Left lung (tissue), 14 donors: ENCODE results near the gene PTPRM. TPM values are rescaled to one million over a fixed set of nuclear protein-coding genes. Genes with fewer than 3 reads are reported as not detected.
A peak's percentile ranks its signal among the peaks of the same experiment; 100 is the strongest.

Source experiments
- ATAC-seq: fragments of 200-7000 bp; cut with Tn5 transposase; one replicate; pipeline ENCODE4 v1.9.1; 2020; ENCODE audit warnings: moderate library complexity
- DNase-seq, 4 donors: peaks; one replicate each; pipeline ENCODE4 v3.0.0-alpha.2; 2013 to 2020
- H3K27ac ChIP-seq, 2 donors: fragments of 200-600 bp; sonication (generic) in 1 of 2; one replicate each; pipeline versions ENCODE4 v1.5.0 to v1.8.0; 2020 to 2021
- H3K27me3 ChIP-seq, 2 donors: fragments of 200-600 bp; sonication (generic) in 1 of 2; one replicate each; pipeline versions ENCODE4 v1.5.0 to v1.8.0; 2020 to 2021
- H3K36me3 ChIP-seq, 2 donors: fragments of 200-600 bp; sonication (generic) in 1 of 2; one replicate each; pipeline versions ENCODE4 v1.5.0 to v1.8.0; 2020 to 2021
- H3K4me1 ChIP-seq, 2 donors: fragments of 200-600 bp; one replicate each; pipeline ENCODE4 v1.8.0; 2021
- H3K4me3 ChIP-seq, 2 donors: fragments of 200-600 bp; sonication (generic) in 1 of 2; one replicate each; pipeline versions ENCODE4 v1.5.0 to v1.8.0; 2020 to 2021; ENCODE audit warnings: mild to moderate bottlenecking in 1 of 2
- H3K9me3 ChIP-seq, 2 donors: fragments of 200-600 bp; sonication (generic) in 1 of 2; one replicate each; pipeline versions ENCODE4 v1.5.0 to v1.8.0; 2020 to 2021
- CTCF ChIP-seq, 2 donors: fragments of 200-600 bp; sonication (generic) in 1 of 2; IDR thresholded peaks; one replicate each; pipeline versions ENCODE4 v1.5.0 to v1.8.0; 2021; ENCODE audit warnings: antibody characterized with exemption in 2 of 2
- intact Hi-C, 2 donors: fragments of 100-400 bp; cut with DNase I; formaldehyde crosslinking; loops; one replicate each; pipeline versions ENCODE4 v1.11.2 to v1.14.2; 2022
- long read RNA-seq, 12 donors: library from polyadenylated mRNA in 2 of 12; unstranded in 2 of 12; transcript quantifications; one replicate each; pipeline ENCODE4 v2.0.0 and lab custom pipeline, GENCODE V29; 2019 to 2026
- polyA plus RNA-seq, 6 donors: library from polyadenylated mRNA; unstranded; fragments of 120-200 nt; gene quantifications; one replicate each; pipeline ENCODE4 v1.2.1, GENCODE V29; 2013; ENCODE audit not compliant: insufficient read length in 6 of 6
- total RNA-seq, 2 donors: library from RNA; stranded (reverse); fragmentation: NEBNext Ultra II Directional; extraction: Animal tissue kit (Norgen Biotek cat#: 25700); gene quantifications; one replicate each; pipeline ENCODE4 v1.2.1, GENCODE V29; 2021
- donor health status: DM: no; HTN: yes; CAD: no.
- donor health status: DM: no; HTN: no; CAD: no.

PTPRM gene
- total RNA-seq = 10 to 100 TPM; 76.4 to 78.5 TPM
- 10 to 100 TPM; 89.2 to 99.6 (median 94.1) TPM for polyA plus RNA-seq
- long read RNA-seq, donor 1, partial matches to known transcripts = 44 of 44 reads
- long read RNA-seq, donor 1, other reads (novel, unspliced or antisense) = 0 of 44 reads
- long read RNA-seq, donor 2, partial matches to known transcripts = 25 of 25 reads
- long read RNA-seq, donor 2, other reads (novel, unspliced or antisense) = 0 of 25 reads
- long read RNA-seq, donor 3, partial matches to known transcripts = 26 of 26 reads
- long read RNA-seq, donor 3, other reads (novel, unspliced or antisense) = 0 of 26 reads
- long read RNA-seq, donor 4, partial matches to known transcripts = 5 of 9 reads
- long read RNA-seq, donor 4, other reads (novel, unspliced or antisense) = 3 of 9 reads
- long read RNA-seq, donor 5, partial matches to known transcripts = 31 of 31 reads
- long read RNA-seq, donor 5, other reads (novel, unspliced or antisense) = 0 of 31 reads
- long read RNA-seq, donor 6, partial matches to known transcripts = 15 of 15 reads
- long read RNA-seq, donor 6, other reads (novel, unspliced or antisense) = 0 of 15 reads
- long read RNA-seq, donor 7 = 0 reads
- long read RNA-seq, donor 8, partial matches to known transcripts = 18 of 18 reads
- long read RNA-seq, donor 8, other reads (novel, unspliced or antisense) = 0 of 18 reads
- long read RNA-seq, donor 9 = 0 reads
- long read RNA-seq, donor 10, partial matches to known transcripts = 0 of 1 reads
- long read RNA-seq, donor 10, other reads (novel, unspliced or antisense) = 1 of 1 reads
- long read RNA-seq, donor 11 = 0 reads
- long read RNA-seq, donor 12, partial matches to known transcripts = 28 of 28 reads
- long read RNA-seq, donor 12, other reads (novel, unspliced or antisense) = 0 of 28 reads

- peak; percentile 84 to 93 (median 88) for DNase-seq
- Histone ChIP-seq H3K4me3 (peak within 1 kb of the TSS; percentile 68 to 81), H3K27ac (peak within 1 kb of the TSS; percentile 93 to 98), H3K36me3 (no peaks in the 10 kb centered on the region), H3K27me3 (peaks cover 0 to 39% of the 10 kb centered on the region in 2 donors), H3K9me3 (no peaks in the 10 kb centered on the region), H3K4me1 (peaks cover 15 to 16% of the 10 kb centered on the region in 2 donors)
- intact Hi-C loops = loop anchor here in 1 of 2 donors (10.0 kb wide), 1 partner anchor 292 kb away; no protein-coding TSS in a partner anchor
- TF ChIP-seq CTCF (IDR thresholded peaks at IDR 0.05) = no peak
- peak; percentile 90 for ATAC-seq
These were observed at the start of gene PTPRM for GRCh38 chr18:7566567-7567473. TSS of gene PTPRM (plus strand) at chr18:7567316. CDS start at chr18:7567819, 503 bp downstream.

GRCh38 chr18:7517852-7518251 lies 49.3 kb upstream of the PTPRM start:
- DNase-seq = no peak
- Histone ChIP-seq H3K27me3 (no peaks in the 10 kb centered on the region), H3K27ac (no peak overlapping the region), H3K4me1 (no peaks in the 10 kb centered on the region), H3K36me3 (no peaks in the 10 kb centered on the region), H3K4me3 (no peak overlapping the region), H3K9me3 (no peaks in the 10 kb centered on the region)
- TF ChIP-seq CTCF (IDR thresholded peaks at IDR 0.05) = no peak
- intact Hi-C loops = no loop called here
- no peak for ATAC-seq

- Histone ChIP-seq H3K36me3 (no peaks in the 10 kb centered on the region), H3K9me3 (no peaks in the 10 kb centered on the region), H3K27ac (no peak overlapping the region), H3K4me3 (no peak overlapping the region), H3K27me3 (no peaks in the 10 kb centered on the region), H3K4me1 (no peaks in the 10 kb centered on the region)
- TF ChIP-seq CTCF (IDR thresholded peaks at IDR 0.05) = no peak
- no peak for DNase-seq
- no peak for ATAC-seq
- intact Hi-C loops = no loop called here
These were observed 46.8 kb upstream of the PTPRM start for GRCh38 chr18:7520200-7520785.

- no peak for ATAC-seq
- H3K27ac ChIP-seq = no peak overlapping the region
- H3K27me3 ChIP-seq = no peaks in the 10 kb centered on the region
- H3K36me3 ChIP-seq = no peaks in the 10 kb centered on the region
- no peaks in the 10 kb centered on the region for H3K4me1 ChIP-seq
- TF ChIP-seq CTCF (IDR thresholded peaks at IDR 0.05) = no peak
- no peak for DNase-seq
- no peaks in the 10 kb centered on the region for H3K9me3 ChIP-seq
- intact Hi-C loops = no loop called here
- H3K4me3 ChIP-seq = no peak overlapping the region
These were observed 45.8 kb upstream of the PTPRM start for GRCh38 chr18:7521226-7521856.
